ENCODE measurements around the gene PSMD8.
"Not testable (repeated sequence)": the region's sequence is repeated elsewhere in the genome, so short reads cannot be mapped to it uniquely, and the experiment has no call there.

Gene PSMD8

DNA sequence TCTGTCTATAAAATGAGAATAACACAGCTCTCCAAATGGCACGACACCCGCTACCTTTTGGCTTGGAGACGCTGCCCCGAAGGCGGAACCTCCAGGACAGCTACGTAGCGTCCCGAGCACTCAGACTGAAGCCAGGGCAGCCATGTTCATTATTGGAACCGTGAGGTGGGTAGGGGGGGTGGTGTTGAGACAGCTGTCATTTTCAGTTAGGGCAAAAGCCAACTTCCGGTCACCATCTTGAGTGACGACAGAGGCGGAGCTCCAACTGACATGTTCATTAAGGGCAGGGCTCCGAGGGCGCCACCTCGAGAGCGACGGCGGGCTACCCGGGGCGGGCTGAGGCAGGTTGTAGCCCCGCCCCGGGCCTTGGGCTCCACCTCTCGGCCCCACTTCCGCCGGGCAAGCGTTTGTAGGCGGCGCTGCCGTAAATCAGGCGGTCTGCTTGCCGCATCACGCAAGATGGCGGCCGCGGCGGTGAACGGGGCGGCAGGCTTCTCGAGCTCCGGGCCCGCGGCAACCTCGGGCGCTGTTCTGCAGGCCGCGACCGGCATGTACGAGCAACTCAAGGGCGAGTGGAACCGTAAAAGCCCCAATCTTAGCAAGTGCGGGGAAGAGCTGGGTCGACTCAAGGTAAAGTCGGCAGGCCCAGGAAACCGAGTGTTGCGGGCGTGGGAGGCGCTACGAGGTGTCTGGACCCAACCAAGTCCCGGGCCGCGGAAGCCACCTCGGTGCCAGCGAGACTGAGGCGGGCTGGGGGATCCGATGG, at the start of gene PSMD8:
PSMD8 (plus strand) TSS at position 240 of the 766 bp plus-strand sequence; CDS start at position 271, 31 bp downstream.
- Histone ChIP-seq H3K9me3 (ENCODE audit: control insufficient read depth, insufficient read depth, low read length) (no peaks in the 10 kb centered on the region), H3K9ac (ENCODE audit: low read depth, low read length) (peak within 1 kb of the TSS; percentile 97), H3K36me3 (ENCODE audit: control insufficient read depth, insufficient read depth, low read length) (peaks cover 10% of the 10 kb centered on the region), H3K4me1 (ENCODE audit: control insufficient read depth, insufficient read depth, low read length) (no peaks in the 10 kb centered on the region), H3K4me3 (ENCODE audit: low read depth, low read length) (peak within 1 kb of the TSS; percentile 97), H3K27me3 (ENCODE audit: control insufficient read depth, insufficient read depth, low read length) (peaks cover 8% of the 10 kb centered on the region)

DNA sequence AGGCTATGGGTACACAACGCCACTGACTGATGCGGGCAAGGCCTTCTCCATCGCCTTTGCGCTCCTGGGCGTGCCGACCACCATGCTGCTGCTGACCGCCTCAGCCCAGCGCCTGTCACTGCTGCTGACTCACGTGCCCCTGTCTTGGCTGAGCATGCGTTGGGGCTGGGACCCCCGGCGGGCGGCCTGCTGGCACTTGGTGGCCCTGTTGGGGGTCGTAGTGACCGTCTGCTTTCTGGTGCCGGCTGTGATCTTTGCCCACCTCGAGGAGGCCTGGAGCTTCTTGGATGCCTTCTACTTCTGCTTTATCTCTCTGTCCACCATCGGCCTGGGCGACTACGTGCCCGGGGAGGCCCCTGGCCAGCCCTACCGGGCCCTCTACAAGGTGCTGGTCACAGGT, 47.8 kb upstream of the PSMD8 start:
- no peaks in the 10 kb centered on the region for H3K4me1 ChIP-seq (ENCODE audit: control insufficient read depth, insufficient read depth, low read length)
- H3K27me3 ChIP-seq (ENCODE audit: control insufficient read depth, insufficient read depth, low read length): no peaks in the 10 kb centered on the region
- peaks cover 20% of the 10 kb centered on the region for H3K36me3 ChIP-seq (ENCODE audit: control insufficient read depth, insufficient read depth, low read length)
- no peaks in the 10 kb centered on the region for H3K9me3 ChIP-seq (ENCODE audit: control insufficient read depth, insufficient read depth, low read length)
- no peak overlapping the region for H3K9ac ChIP-seq (ENCODE audit: low read depth, low read length)
- no peak overlapping the region for H3K4me3 ChIP-seq (ENCODE audit: low read depth, low read length)

DNA sequence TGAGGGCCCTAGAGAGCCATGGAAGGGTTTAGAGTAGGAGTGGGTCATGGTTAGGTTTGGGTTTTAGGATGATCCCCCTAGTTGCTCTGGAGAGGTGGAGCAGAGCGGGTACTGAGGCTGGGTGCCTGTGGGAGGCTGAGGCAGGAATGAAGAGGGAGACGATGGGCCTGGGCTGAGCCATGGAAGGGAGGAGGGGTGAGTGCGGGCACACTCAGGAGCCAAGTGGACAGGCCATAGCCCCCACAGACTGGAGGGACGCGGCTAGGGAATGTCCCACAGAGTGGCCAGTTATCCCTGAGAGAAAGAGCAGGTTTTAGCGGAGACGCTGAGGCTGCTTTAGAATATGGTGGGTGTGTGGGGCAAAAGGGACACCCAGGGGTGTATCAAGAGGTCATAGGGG, 44.7 kb upstream of the PSMD8 start:
- Histone ChIP-seq H3K9me3 (ENCODE audit: control insufficient read depth, insufficient read depth, low read length) (no peaks in the 10 kb centered on the region), H3K4me1 (ENCODE audit: control insufficient read depth, insufficient read depth, low read length) (no peaks in the 10 kb centered on the region), H3K9ac (ENCODE audit: low read depth, low read length) (no peak overlapping the region), H3K27me3 (ENCODE audit: control insufficient read depth, insufficient read depth, low read length) (no peaks in the 10 kb centered on the region), H3K4me3 (ENCODE audit: low read depth, low read length) (no peak overlapping the region), H3K36me3 (ENCODE audit: control insufficient read depth, insufficient read depth, low read length) (peaks cover 20% of the 10 kb centered on the region)

GRCh38 chr19:38331728-38332127, 42.6 kb upstream of the PSMD8 start:
- H3K9me3 ChIP-seq (ENCODE audit: control insufficient read depth, insufficient read depth, low read length): no peaks in the 10 kb centered on the region
- no peak overlapping the region for H3K4me3 ChIP-seq (ENCODE audit: low read depth, low read length)
- H3K9ac ChIP-seq (ENCODE audit: low read depth, low read length): no peak overlapping the region
- H3K4me1 ChIP-seq (ENCODE audit: control insufficient read depth, insufficient read depth, low read length): no peaks in the 10 kb centered on the region
- H3K27me3 ChIP-seq (ENCODE audit: control insufficient read depth, insufficient read depth, low read length): no peaks in the 10 kb centered on the region
- H3K36me3 ChIP-seq (ENCODE audit: control insufficient read depth, insufficient read depth, low read length): peaks cover 17% of the 10 kb centered on the region

- peaks cover 3% of the 10 kb centered on the region for H3K4me1 ChIP-seq (ENCODE audit: control insufficient read depth, insufficient read depth, low read length)
- no peaks in the 10 kb centered on the region for H3K9me3 ChIP-seq (ENCODE audit: control insufficient read depth, insufficient read depth, low read length)
These were observed 41.1 kb upstream of the PSMD8 start for GRCh38 chr19:38333245-38333644.

GRCh38 chr19:38335949-38336637, 38.3 kb upstream of the PSMD8 start:
- H3K27me3 ChIP-seq (ENCODE audit: control insufficient read depth, insufficient read depth, low read length): no peaks in the 10 kb centered on the region
- no peaks in the 10 kb centered on the region for H3K36me3 ChIP-seq (ENCODE audit: control insufficient read depth, insufficient read depth, low read length)
- H3K4me1 ChIP-seq (ENCODE audit: control insufficient read depth, insufficient read depth, low read length): peaks cover 3% of the 10 kb centered on the region
- H3K4me3 ChIP-seq (ENCODE audit: low read depth, low read length): peak overlapping the region; percentile 97
- H3K9me3 ChIP-seq (ENCODE audit: control insufficient read depth, insufficient read depth, low read length): no peaks in the 10 kb centered on the region
- no peak overlapping the region for H3K9ac ChIP-seq (ENCODE audit: low read depth, low read length)

More at GRCh38 chr19:38333245-38333644, 41.1 kb upstream of the PSMD8 start:
- H3K36me3 ChIP-seq (ENCODE audit: control insufficient read depth, insufficient read depth, low read length): peaks cover 2% of the 10 kb centered on the region
- no peak overlapping the region for H3K4me3 ChIP-seq (ENCODE audit: low read depth, low read length)
- H3K27me3 ChIP-seq (ENCODE audit: control insufficient read depth, insufficient read depth, low read length): no peaks in the 10 kb centered on the region
- no peak overlapping the region for H3K9ac ChIP-seq (ENCODE audit: low read depth, low read length)

- H3K9me3 ChIP-seq (ENCODE audit: control insufficient read depth, insufficient read depth, low read length): no peaks in the 10 kb centered on the region
- no peaks in the 10 kb centered on the region for H3K27me3 ChIP-seq (ENCODE audit: control insufficient read depth, insufficient read depth, low read length)
- peak overlapping the region; percentile 97 for H3K4me3 ChIP-seq (ENCODE audit: low read depth, low read length)
- H3K4me1 ChIP-seq (ENCODE audit: control insufficient read depth, insufficient read depth, low read length): peaks cover 3% of the 10 kb centered on the region
- peak overlapping the region; percentile 24 for H3K9ac ChIP-seq (ENCODE audit: low read depth, low read length)
- no peaks in the 10 kb centered on the region for H3K36me3 ChIP-seq (ENCODE audit: control insufficient read depth, insufficient read depth, low read length)
These were observed 37.6 kb upstream of the PSMD8 start for GRCh38 chr19:38336638-38337359.

- H3K9ac ChIP-seq (ENCODE audit: low read depth, low read length): peak overlapping the region; percentile 24
- H3K27me3 ChIP-seq (ENCODE audit: control insufficient read depth, insufficient read depth, low read length): no peaks in the 10 kb centered on the region
- H3K9me3 ChIP-seq (ENCODE audit: control insufficient read depth, insufficient read depth, low read length): no peaks in the 10 kb centered on the region
- H3K4me1 ChIP-seq (ENCODE audit: control insufficient read depth, insufficient read depth, low read length): peaks cover 3% of the 10 kb centered on the region
- H3K36me3 ChIP-seq (ENCODE audit: control insufficient read depth, insufficient read depth, low read length): no peaks in the 10 kb centered on the region
- peak overlapping the region; percentile 97 for H3K4me3 ChIP-seq (ENCODE audit: low read depth, low read length)
These were observed 37.1 kb upstream of the PSMD8 start for GRCh38 chr19:38337360-38337653.

DNA sequence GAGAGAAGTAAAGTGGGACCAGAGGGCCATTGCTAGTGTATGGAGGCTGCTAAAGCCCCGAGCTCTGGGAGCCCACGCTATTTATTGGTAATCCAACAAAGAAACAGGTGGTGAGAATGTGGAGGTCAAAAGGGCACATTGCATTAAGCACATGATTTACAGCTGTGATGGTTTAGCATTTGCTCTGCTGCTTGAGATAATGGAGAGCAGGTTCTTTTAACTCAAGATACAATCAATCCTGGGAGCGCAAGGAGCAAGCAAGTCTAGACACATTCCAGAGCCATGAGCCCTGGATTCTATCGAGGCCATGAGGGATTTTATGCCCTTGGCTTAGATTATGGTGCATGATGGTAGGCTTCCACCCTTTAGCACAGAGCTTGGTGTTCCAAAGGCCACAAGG, 35.4 kb upstream of the PSMD8 start:
- not testable (repeated sequence) for H3K27me3 ChIP-seq (ENCODE audit: control insufficient read depth, insufficient read depth, low read length); H3K9ac ChIP-seq (ENCODE audit: low read depth, low read length); H3K4me3 ChIP-seq (ENCODE audit: low read depth, low read length); H3K36me3 ChIP-seq (ENCODE audit: control insufficient read depth, insufficient read depth, low read length); H3K4me1 ChIP-seq (ENCODE audit: control insufficient read depth, insufficient read depth, low read length); H3K9me3 ChIP-seq (ENCODE audit: control insufficient read depth, insufficient read depth, low read length)

DNA sequence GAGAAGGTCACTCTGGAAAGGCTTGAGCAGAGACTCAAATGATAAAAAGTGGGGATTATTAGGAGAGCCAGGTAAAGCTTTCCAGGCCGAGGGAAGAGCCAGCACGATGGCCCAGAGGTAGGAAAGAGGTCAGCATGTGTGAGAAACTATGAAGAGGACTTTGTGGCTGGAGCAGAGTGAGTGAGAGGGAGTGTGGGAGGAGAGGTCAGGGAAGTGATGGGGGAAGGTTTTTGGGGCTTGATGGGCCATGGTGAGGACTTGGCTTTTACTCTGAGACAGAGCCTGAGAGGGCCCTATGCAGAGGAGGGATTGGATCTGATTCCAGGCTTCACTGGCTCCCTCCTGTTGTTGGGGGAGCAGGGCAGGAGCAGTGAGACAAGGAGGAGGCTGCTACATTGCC, 33.4 kb upstream of the PSMD8 start:
- Histone ChIP-seq H3K4me3 (ENCODE audit: low read depth, low read length) (no peak overlapping the region), H3K9ac (ENCODE audit: low read depth, low read length) (no peak overlapping the region), H3K9me3 (ENCODE audit: control insufficient read depth, insufficient read depth, low read length) (no peaks in the 10 kb centered on the region), H3K27me3 (ENCODE audit: control insufficient read depth, insufficient read depth, low read length) (no peaks in the 10 kb centered on the region), H3K4me1 (ENCODE audit: control insufficient read depth, insufficient read depth, low read length) (peaks cover 3% of the 10 kb centered on the region), H3K36me3 (ENCODE audit: control insufficient read depth, insufficient read depth, low read length) (no peaks in the 10 kb centered on the region)

DNA sequence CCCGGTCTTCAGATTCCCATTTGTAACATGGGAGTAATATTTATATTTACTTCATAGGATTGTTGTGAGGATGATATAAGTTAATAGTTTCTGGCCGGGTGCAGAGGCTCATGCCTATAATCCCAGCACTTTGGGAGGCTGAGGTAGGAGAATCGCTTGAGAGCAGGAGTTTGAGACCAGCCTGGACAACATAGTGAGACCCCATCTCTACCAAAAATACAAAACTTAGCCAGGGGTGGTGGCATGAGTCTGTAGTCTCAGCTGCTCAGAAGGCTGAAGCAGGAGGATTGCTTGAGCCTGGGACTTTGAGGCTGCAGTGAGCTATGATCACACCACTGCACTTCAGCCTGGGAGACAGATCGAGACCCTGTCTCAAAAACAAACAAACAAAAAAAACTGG, 27.5 kb upstream of the PSMD8 start:
- H3K27me3 ChIP-seq (ENCODE audit: control insufficient read depth, insufficient read depth, low read length): no peaks in the 10 kb centered on the region
- no peaks in the 10 kb centered on the region for H3K36me3 ChIP-seq (ENCODE audit: control insufficient read depth, insufficient read depth, low read length)
- no peak overlapping the region for H3K4me3 ChIP-seq (ENCODE audit: low read depth, low read length)
- H3K9ac ChIP-seq (ENCODE audit: low read depth, low read length): no peak overlapping the region
- no peaks in the 10 kb centered on the region for H3K9me3 ChIP-seq (ENCODE audit: control insufficient read depth, insufficient read depth, low read length)
- H3K4me1 ChIP-seq (ENCODE audit: control insufficient read depth, insufficient read depth, low read length): no peaks in the 10 kb centered on the region

DNA sequence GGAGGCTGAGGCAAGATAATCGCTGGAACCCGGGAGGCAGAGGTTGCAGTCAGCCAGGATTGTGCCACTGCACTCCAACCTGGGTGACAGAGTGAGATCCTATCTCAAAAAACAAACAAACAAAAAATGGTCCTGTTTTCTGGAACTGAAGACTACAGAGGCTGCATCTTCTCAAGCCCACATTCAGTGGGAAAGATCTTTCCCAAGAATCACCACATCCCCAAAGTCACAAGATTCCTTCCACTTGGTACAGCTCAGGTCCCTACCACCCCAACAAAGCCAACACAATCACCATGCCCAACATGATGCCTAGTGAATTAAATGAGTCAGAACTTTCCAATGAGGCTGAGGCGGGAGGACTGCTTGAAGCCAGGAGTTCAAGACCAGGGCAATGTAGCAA, 23.5 kb upstream of the PSMD8 start:
- Histone ChIP-seq H3K9ac (ENCODE audit: low read depth, low read length) (no peak overlapping the region), H3K4me1 (ENCODE audit: control insufficient read depth, insufficient read depth, low read length) (no peaks in the 10 kb centered on the region), H3K9me3 (ENCODE audit: control insufficient read depth, insufficient read depth, low read length) (no peaks in the 10 kb centered on the region), H3K27me3 (ENCODE audit: control insufficient read depth, insufficient read depth, low read length) (no peaks in the 10 kb centered on the region), H3K4me3 (ENCODE audit: low read depth, low read length) (no peak overlapping the region), H3K36me3 (ENCODE audit: control insufficient read depth, insufficient read depth, low read length) (no peaks in the 10 kb centered on the region)

All from iPS-15b (cell line).